GM12878 (cell line): Measurements from ENCODE around the gene RPL3. TPM values are rescaled to one million over a fixed set of nuclear protein-coding genes. Genes with fewer than 3 reads are reported as not detected.

Source experiments
- ATAC-seq: fragments of 200-7000 bp; cut with Tn5 transposase; 3 replicates; pipeline ENCODE4 v1.9.1; 2020; ENCODE audit warnings: mild to moderate bottlenecking, moderate library complexity
- BruUV-seq: library from RNA; stranded (reverse); fragments of 400-500 nt; replicated peaks from 2 replicates; lab custom pipeline; 2021; lab: Mats Ljungman, UMichigan
- CTCF ChIA-PET: fragments of 300-600 bp; sonication (Branson Sonifier 250); formaldehyde crosslinking; extraction: SDS; loops from one replicate; lab custom pipeline; 2021; ENCODE audit warnings: inconsistent platforms; lab: Yijun Ruan, JAX
- POLR2A ChIA-PET: fragments of 350-600 bp; formaldehyde crosslinking; extraction: SDS; loops from one replicate; lab custom pipeline; 2021; ENCODE audit warnings: inconsistent platforms; lab: Charles Lee
- RAD21 ChIA-PET: fragments of 300-600 bp; sonication (Branson Sonifier 250); formaldehyde crosslinking; loops from one replicate; lab custom pipeline; 2023; ENCODE audit warnings: antibody characterized with exemption; ENCODE audit not compliant: unreplicated experiment; lab: Charles Lee
- SMC1A ChIA-PET: fragments of 300-600 bp; sonication (Branson Sonifier 250); formaldehyde crosslinking; loops from one replicate; lab custom pipeline; 2023; ENCODE audit not compliant: unreplicated experiment, uncharacterized antibody; lab: Charles Lee
- DNase-seq: peaks from one replicate; pipeline ENCODE4 v3.0.0-alpha.2; 2011; ENCODE audit warnings: low read depth, low spot score
- FAIRE-seq: peaks from 3 replicates; lab custom pipeline; 2011; peaks lifted over from hg19 to GRCh38; lab: Jason Lieb, UNC
- H2AFZ ChIP-seq: 2 replicates; pipeline ENCODE4 v1.6.0; 2011; ENCODE audit warnings: low read depth, low read length, control low read depth; ENCODE audit not compliant: control insufficient read depth
- H3K27ac ChIP-seq: 2 replicates; pipeline ENCODE4 v1.5.1; 2011; ENCODE audit warnings: control low read depth; ENCODE audit not compliant: control insufficient read depth, insufficient read depth
- H3K27me3 ChIP-seq, 2 experiments: replicated peaks in 1 of 2; 2 replicates each; pipeline versions ENCODE4 v1.6.0 to v1.6.1; 2011; ENCODE audit warnings: low read length in 1 of 2; ENCODE audit not compliant: control insufficient read depth in 2 of 2, insufficient read depth in 2 of 2
- H3K36me3 ChIP-seq, 2 experiments: 2 replicates each; pipeline ENCODE4 v1.5.1; 2011; ENCODE audit warnings: low read length in 1 of 2; ENCODE audit not compliant: control insufficient read depth in 2 of 2, insufficient read depth in 2 of 2
- H3K4me1 ChIP-seq: 2 replicates; pipeline ENCODE4 v1.6.1; 2011; ENCODE audit warnings: mild to moderate bottlenecking, low read length, moderate library complexity, mixed read lengths; ENCODE audit not compliant: control insufficient read depth, insufficient read depth
- H3K4me2 ChIP-seq: 2 replicates; pipeline ENCODE4 v1.6.0; 2011; ENCODE audit warnings: control low read depth; ENCODE audit not compliant: control insufficient read depth, insufficient read depth
- H3K4me3 ChIP-seq: fragments of 200-600 bp; sonication (generic); 2 replicates; pipeline ENCODE4 v1.5.1; 2016
- H3K79me2 ChIP-seq: 2 replicates; pipeline ENCODE4 v1.6.0; 2011; ENCODE audit warnings: low read length; ENCODE audit not compliant: control insufficient read depth, insufficient read depth
- H3K9ac ChIP-seq: 2 replicates; pipeline ENCODE4 v1.8.0; 2011; ENCODE audit warnings: low read length, control low read depth, mixed read lengths; ENCODE audit not compliant: control insufficient read depth, insufficient read depth
- H3K9me3 ChIP-seq: replicated peaks from 3 replicates; pipeline ENCODE4 v1.5.1; 2011; ENCODE audit warnings: mild to moderate bottlenecking, low read length; ENCODE audit not compliant: control insufficient read depth, insufficient read depth
- H4K20me1 ChIP-seq: 2 replicates; pipeline ENCODE4 v1.6.0; 2011; ENCODE audit not compliant: control insufficient read depth, insufficient read depth
- RB1 ChIP-seq: fragments of 450-650 bp; formaldehyde crosslinking; IDR thresholded peaks from 2 replicates; pipeline ENCODE4 v1.6.1; 2017; ENCODE audit warnings: mild to moderate bottlenecking, borderline replicate concordance
- SPI1 ChIP-seq: IDR thresholded peaks from 2 replicates; pipeline ENCODE4 v1.6.1; 2011; ENCODE audit warnings: low read depth, mild to moderate bottlenecking, low read length, moderate library complexity, borderline replicate concordance; ENCODE audit not compliant: insufficient read depth
- WGBS: methylation state at CpG from one replicate; pipeline ENCODE4 v1.1.6; 2016; ENCODE audit warnings: low lambda C conversion rate; ENCODE audit not compliant: insufficient replicate concordance, insufficient coverage; ENCODE audit errors: missing lambda C conversion rate; 5-methylcytosine and 5-hydroxymethylcytosine counted together
- in situ Hi-C: fragments of 300-500 bp; cut with MboI; formaldehyde crosslinking; loops from 9 replicates; pipeline ENCODE4 v1.14.3; 2018; ENCODE audit warnings: mixed read lengths
- intact Hi-C: fragments of 100-400 bp; cut with micrococcal nuclease; formaldehyde crosslinking; loops from one replicate; pipeline ENCODE4 v1.14.2; 2022; ENCODE audit not compliant: unreplicated experiment
- polyA plus RNA-seq, 11 experiments: library from polyadenylated mRNA; depleted of rRNA in 4 of 11; unstranded in 6 of 11; stranded (reverse) in 5 of 11; fragments of >200 nt; fragmentation: Nextera tagmentation in 4 of 11; fragmentation: Illumina TruSeq in 1 of 11; extraction: Ambion mirVana in 4 of 11; extraction: Trizol in 1 of 11; gene quantifications; 1 replicate in 1 of 11; 2 replicates in 10 of 11; pipeline versions ENCODE4 v1.2.1 to v1.2.3, GENCODE V29; 2011 to 2016; ENCODE audit warnings: inconsistent platforms in 2 of 11, missing spikeins in 2 of 11, low read depth in 1 of 11
- total RNA-seq, 4 experiments: library from RNA; depleted of rRNA in 3 of 4; stranded (reverse); fragments of >200 nt in 3 of 4; fragmentation: Illumina TruSeq in 1 of 4; extraction: Trizol in 1 of 4; gene quantifications; 2 replicates each; pipeline versions ENCODE4 v1.2.1 to v1.2.3, GENCODE V29; 2013 to 2021
- TF ChIP-seq, protein P1 (sequence below): IDR thresholded peaks from 2 replicates; pipeline ENCODE4 v1.6.1; 2011; ENCODE audit warnings: low read depth, low read length, improper control_type of control experiment, borderline replicate concordance
- TF ChIP-seq, protein P2 (sequence below): fragments of 450-650 bp; IDR thresholded peaks from 2 replicates; pipeline ENCODE4 v1.6.1; 2016; ENCODE audit warnings: mild to moderate bottlenecking
- TF ChIP-seq, protein P3 (sequence below): IDR thresholded peaks from 2 replicates; pipeline ENCODE4 v1.6.1; 2012; ENCODE audit warnings: low read length, inconsistent platforms

The RPL3 gene
- total and polyA plus RNA-seq, 10 of the 15 experiments (the other 5 are each of a cell fraction or from before 2014, with no cell fraction given), result 1,534 to 6,791 (median 3,992) TPM

DNA sequence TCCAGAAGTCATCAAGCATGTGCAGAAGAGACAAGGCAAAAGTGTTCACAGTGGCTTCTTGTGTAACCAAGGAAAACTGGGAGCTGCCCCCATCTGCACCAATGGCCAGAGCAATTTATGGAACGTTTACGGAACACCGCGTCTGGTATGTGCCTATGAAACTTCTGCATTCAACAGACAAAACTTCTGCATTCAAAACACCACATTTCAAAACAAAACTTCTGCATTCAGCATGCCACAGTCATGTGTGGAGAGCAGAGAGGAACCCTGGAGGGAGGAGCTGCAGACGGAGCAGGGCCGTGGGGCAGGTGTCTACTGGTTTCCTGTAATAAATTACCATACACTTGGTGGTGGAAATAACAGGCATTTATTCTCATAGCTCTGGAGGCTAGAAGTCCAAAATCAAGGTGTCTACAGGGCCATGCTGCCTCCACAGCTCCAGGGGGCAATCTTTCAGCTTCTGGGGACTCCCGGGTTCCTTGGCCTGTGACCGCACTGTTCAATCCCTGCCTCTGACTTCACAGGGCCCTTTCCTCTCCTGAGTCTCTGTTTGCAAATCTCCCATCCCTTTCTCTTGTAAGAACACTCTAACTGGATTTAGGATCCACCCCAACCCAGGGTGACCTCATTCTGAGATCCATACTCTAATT lies 32.2 kb downstream of the RPL3 start:
- ChIA-PET CTCF (interaction anchor here (1.0 to 1.4 kb wide), 4 partner anchors 18 to 116 kb away, joined by 3 to 4 read pairs (median 4); no protein-coding TSS in a partner anchor), RAD21 (interaction anchor here (1.0 kb wide), 1 partner anchor 13 kb away, joined by 5 read pairs; no protein-coding TSS in a partner anchor), SMC1A (interaction anchor here (0.7 to 1.1 kb wide), 3 partner anchors 18 to 24 kb away, joined by 3 read pairs; no protein-coding TSS in a partner anchor), POLR2A (no interaction called here)
- FAIRE-seq (no peak), DNase-seq (no peak), ATAC-seq (peak; percentile 67)
- Histone ChIP-seq H3K27me3 (no peaks in the 10 kb centered on the region), H3K9ac (no peak overlapping the region), H3K4me1 (peaks cover 15% of the 10 kb centered on the region), H3K9me3 (no peaks in the 10 kb centered on the region; the same call in 2 of the 3 replicates), H3K36me3 (no peaks in the 10 kb centered on the region), H3K4me3 (no peak overlapping the region), H3K27ac (peak overlapping the region; percentile 43), H3K79me2 (no peaks in the 10 kb centered on the region), H2AFZ (peak overlapping the region; percentile 48), H4K20me1 (no peaks in the 10 kb centered on the region), H3K4me2 (peak overlapping the region; percentile 44; the same call in 1 of the 2 replicates)
- 30% methylated on average over 8 of the region's 8 CpGs for WGBS
- BruUV-seq, result no TSS peak
- intact Hi-C loops, result no loop called here
- in situ Hi-C loops, result no loop called here
- TF ChIP-seq, protein P1, sequence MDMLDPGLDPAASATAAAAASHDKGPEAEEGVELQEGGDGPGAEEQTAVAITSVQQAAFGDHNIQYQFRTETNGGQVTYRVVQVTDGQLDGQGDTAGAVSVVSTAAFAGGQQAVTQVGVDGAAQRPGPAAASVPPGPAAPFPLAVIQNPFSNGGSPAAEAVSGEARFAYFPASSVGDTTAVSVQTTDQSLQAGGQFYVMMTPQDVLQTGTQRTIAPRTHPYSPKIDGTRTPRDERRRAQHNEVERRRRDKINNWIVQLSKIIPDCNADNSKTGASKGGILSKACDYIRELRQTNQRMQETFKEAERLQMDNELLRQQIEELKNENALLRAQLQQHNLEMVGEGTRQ, result no peak
- TF ChIP-seq, protein P2, sequence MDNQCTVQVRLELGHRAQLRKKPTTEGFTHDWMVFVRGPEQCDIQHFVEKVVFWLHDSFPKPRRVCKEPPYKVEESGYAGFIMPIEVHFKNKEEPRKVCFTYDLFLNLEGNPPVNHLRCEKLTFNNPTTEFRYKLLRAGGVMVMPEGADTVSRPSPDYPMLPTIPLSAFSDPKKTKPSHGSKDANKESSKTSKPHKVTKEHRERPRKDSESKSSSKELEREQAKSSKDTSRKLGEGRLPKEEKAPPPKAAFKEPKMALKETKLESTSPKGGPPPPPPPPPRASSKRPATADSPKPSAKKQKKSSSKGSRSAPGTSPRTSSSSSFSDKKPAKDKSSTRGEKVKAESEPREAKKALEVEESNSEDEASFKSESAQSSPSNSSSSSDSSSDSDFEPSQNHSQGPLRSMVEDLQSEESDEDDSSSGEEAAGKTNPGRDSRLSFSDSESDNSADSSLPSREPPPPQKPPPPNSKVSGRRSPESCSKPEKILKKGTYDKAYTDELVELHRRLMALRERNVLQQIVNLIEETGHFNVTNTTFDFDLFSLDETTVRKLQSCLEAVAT, result no peak
- TF ChIP-seq RB1 (no peak), SPI1 (peak; percentile 36; the same call in 1 of the 2 replicates)
- TF ChIP-seq, protein P3, sequence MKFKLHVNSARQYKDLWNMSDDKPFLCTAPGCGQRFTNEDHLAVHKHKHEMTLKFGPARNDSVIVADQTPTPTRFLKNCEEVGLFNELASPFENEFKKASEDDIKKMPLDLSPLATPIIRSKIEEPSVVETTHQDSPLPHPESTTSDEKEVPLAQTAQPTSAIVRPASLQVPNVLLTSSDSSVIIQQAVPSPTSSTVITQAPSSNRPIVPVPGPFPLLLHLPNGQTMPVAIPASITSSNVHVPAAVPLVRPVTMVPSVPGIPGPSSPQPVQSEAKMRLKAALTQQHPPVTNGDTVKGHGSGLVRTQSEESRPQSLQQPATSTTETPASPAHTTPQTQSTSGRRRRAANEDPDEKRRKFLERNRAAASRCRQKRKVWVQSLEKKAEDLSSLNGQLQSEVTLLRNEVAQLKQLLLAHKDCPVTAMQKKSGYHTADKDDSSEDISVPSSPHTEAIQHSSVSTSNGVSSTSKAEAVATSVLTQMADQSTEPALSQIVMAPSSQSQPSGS, result no peak
